ENCODE results near the gene COL4A2.
A peak's percentile ranks its signal among the peaks of the same experiment; 100 is the strongest.

Gene COL4A2

GRCh38 chr13:110348309-110349105, 41.4 kb downstream of the COL4A2 start:
- H3K36me3 Mint-ChIP-seq (ENCODE audit: low read depth): peaks cover 19% of the 10 kb centered on the region
- no peak overlapping the region for H3K4me3 Mint-ChIP-seq
- H3K4me1 Mint-ChIP-seq: peaks cover 54% of the 10 kb centered on the region
- H3K27ac Mint-ChIP-seq: peak overlapping the region in 2 of 3 experiments; percentile 42 to 69
- no peak for TF ChIP-seq CTCF (IDR thresholded peaks at IDR 0.05; ENCODE audit: unreplicated experiment in 3 of 3)
- peaks cover 3% of the 10 kb centered on the region for H3K9me3 Mint-ChIP-seq
- no peaks in the 10 kb centered on the region for H3K27me3 Mint-ChIP-seq (ENCODE audit: low read depth)

- TF ChIP-seq CTCF (IDR thresholded peaks at IDR 0.05; ENCODE audit: unreplicated experiment in 3 of 3): no peak
- peaks cover 14% of the 10 kb centered on the region for H3K36me3 Mint-ChIP-seq (ENCODE audit: low read depth)
- H3K27me3 Mint-ChIP-seq (ENCODE audit: low read depth): no peaks in the 10 kb centered on the region
- peaks cover 61% of the 10 kb centered on the region for H3K4me1 Mint-ChIP-seq
- no peak overlapping the region for H3K4me3 Mint-ChIP-seq
- H3K9me3 Mint-ChIP-seq: peaks cover 3% of the 10 kb centered on the region
- H3K27ac Mint-ChIP-seq: no peak overlapping the region
Measured at GRCh38 chr13:110349239-110349638, 42.2 kb downstream of the COL4A2 start.

- Mint-ChIP-seq H3K9me3 (no peaks in the 10 kb centered on the region), H3K4me3 (no peak overlapping the region), H3K4me1 (peaks cover 67% of the 10 kb centered on the region), H3K27ac (no peak overlapping the region), H3K36me3 (ENCODE audit: low read depth) (peaks cover 7% of the 10 kb centered on the region), H3K27me3 (ENCODE audit: low read depth) (no peaks in the 10 kb centered on the region)
- TF ChIP-seq CTCF (IDR thresholded peaks at IDR 0.05; ENCODE audit: unreplicated experiment in 3 of 3): no peak
Measured at GRCh38 chr13:110350049-110350448, 43.0 kb downstream of the COL4A2 start.

- Mint-ChIP-seq H3K36me3 (ENCODE audit: low read depth) (peaks cover 6% of the 10 kb centered on the region), H3K4me3 (no peak overlapping the region), H3K4me1 (peaks cover 67% of the 10 kb centered on the region), H3K9me3 (no peaks in the 10 kb centered on the region), H3K27ac (peak overlapping the region in 1 of 3 experiments; percentile 18), H3K27me3 (ENCODE audit: low read depth) (no peaks in the 10 kb centered on the region)
- no peak for TF ChIP-seq CTCF (IDR thresholded peaks at IDR 0.05; ENCODE audit: unreplicated experiment in 3 of 3)
Measured at GRCh38 chr13:110350509-110350908, 43.4 kb downstream of the COL4A2 start.

- H3K27me3 Mint-ChIP-seq (ENCODE audit: low read depth): no peaks in the 10 kb centered on the region
- H3K27ac Mint-ChIP-seq: peak overlapping the region in 1 of 3 experiments; percentile 12
- TF ChIP-seq CTCF (IDR thresholded peaks at IDR 0.05; ENCODE audit: unreplicated experiment in 3 of 3): no peak
- H3K9me3 Mint-ChIP-seq: no peaks in the 10 kb centered on the region
- H3K4me1 Mint-ChIP-seq: peaks cover 67% of the 10 kb centered on the region
- peaks cover 6% of the 10 kb centered on the region for H3K36me3 Mint-ChIP-seq (ENCODE audit: low read depth)
- H3K4me3 Mint-ChIP-seq: no peak overlapping the region
Measured at GRCh38 chr13:110351636-110352420, 44.7 kb downstream of the COL4A2 start.
